Measurements from ENCODE around the gene SMAD6. TPM values are rescaled to one million over a fixed set of nuclear protein-coding genes. Genes with fewer than 3 reads are reported as not detected.
A peak's percentile ranks its signal among the peaks of the same experiment; 100 is the strongest.
"Not testable (repeated sequence)": the region's sequence is repeated elsewhere in the genome, so short reads cannot be mapped to it uniquely, and the experiment has no call there.

SMAD6 gene
- total and polyA plus RNA-seq, 5 donors from 2014 or later: 0.27 TPM; not detected in 4

DNA sequence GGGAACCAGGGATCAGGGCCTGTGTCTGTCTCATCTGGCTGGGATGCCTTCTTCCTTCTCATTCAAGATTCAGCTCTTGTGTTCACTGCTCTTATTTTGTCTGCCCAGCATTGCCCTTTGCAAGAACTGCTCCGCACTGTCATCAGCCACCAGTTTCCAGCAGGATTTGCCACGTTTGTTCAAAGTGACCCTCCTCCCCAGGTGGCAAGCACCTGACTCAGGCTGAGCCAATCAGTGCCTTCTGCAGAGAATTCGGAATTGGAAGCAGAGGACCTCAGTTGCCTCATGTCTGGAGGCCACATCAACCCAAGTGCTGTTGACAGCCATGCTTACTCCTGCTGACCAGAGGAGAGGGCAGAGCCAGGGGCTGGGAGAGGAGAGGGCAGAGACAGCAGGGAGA, 124.5 kb downstream of the SMAD6 start:
- Histone ChIP-seq H3K27me3 (ENCODE audit: control insufficient read depth, insufficient read depth, low read length) (no peaks in the 10 kb centered on the region), H3K27ac (ENCODE audit: insufficient read depth, low read length, poor library complexity, severe bottlenecking) (no peak overlapping the region)

GRCh38 chr15:66827039-66827697, 125.1 kb downstream of the SMAD6 start:
- Histone ChIP-seq H3K27me3 (ENCODE audit: control insufficient read depth, insufficient read depth, low read length) (no peaks in the 10 kb centered on the region), H3K27ac (ENCODE audit: insufficient read depth, low read length, poor library complexity, severe bottlenecking) (no peak overlapping the region), H3K4me3 (ENCODE audit: low read depth, low read length) (no peak overlapping the region), H3K4me1 (ENCODE audit: control insufficient read depth, insufficient read depth, low read length, poor library complexity, severe bottlenecking) (no peaks in the 10 kb centered on the region), H3K36me3 (ENCODE audit: control insufficient read depth, insufficient read depth, low read length) (no peaks in the 10 kb centered on the region), H3K9me3 (ENCODE audit: control insufficient read depth in 2 of 2, low read length in 2 of 2) (no peaks in the 10 kb centered on the region)
- no peaks in the 10 kb centered on the region for H3K27me3 Mint-ChIP-seq
- no peak for ATAC-seq (ENCODE audit: low read depth in 2 of 2)
- no peaks in the 10 kb centered on the region for H3K4me1 Mint-ChIP-seq
- no peak overlapping the region for H3K4me3 Mint-ChIP-seq
- no peak overlapping the region for H3K27ac Mint-ChIP-seq
- H3K36me3 Mint-ChIP-seq: no peaks in the 10 kb centered on the region
- DNase-seq: no peak
- peaks cover 0 to 4% (median 0%) of the 10 kb centered on the region in 7 donors for H3K9me3 Mint-ChIP-seq

More for the DNA sequence above, 124.5 kb downstream of the SMAD6 start:
- no peaks in the 10 kb centered on the region for H3K27me3 Mint-ChIP-seq
- Histone ChIP-seq H3K9me3 (ENCODE audit: control insufficient read depth in 2 of 2, low read length in 2 of 2) (no peaks in the 10 kb centered on the region), H3K4me3 (ENCODE audit: low read depth, low read length) (no peak overlapping the region), H3K4me1 (ENCODE audit: control insufficient read depth, insufficient read depth, low read length, poor library complexity, severe bottlenecking) (no peaks in the 10 kb centered on the region), H3K36me3 (ENCODE audit: control insufficient read depth, insufficient read depth, low read length) (no peaks in the 10 kb centered on the region)
- H3K27ac Mint-ChIP-seq: no peak overlapping the region
- H3K4me1 Mint-ChIP-seq: no peaks in the 10 kb centered on the region
- no peaks in the 10 kb centered on the region for H3K36me3 Mint-ChIP-seq
- no peak for DNase-seq
- peaks cover 0 to 4% (median 0%) of the 10 kb centered on the region in 7 donors for H3K9me3 Mint-ChIP-seq
- no peak for ATAC-seq (ENCODE audit: low read depth in 2 of 2)
- H3K4me3 Mint-ChIP-seq: no peak overlapping the region

DNA sequence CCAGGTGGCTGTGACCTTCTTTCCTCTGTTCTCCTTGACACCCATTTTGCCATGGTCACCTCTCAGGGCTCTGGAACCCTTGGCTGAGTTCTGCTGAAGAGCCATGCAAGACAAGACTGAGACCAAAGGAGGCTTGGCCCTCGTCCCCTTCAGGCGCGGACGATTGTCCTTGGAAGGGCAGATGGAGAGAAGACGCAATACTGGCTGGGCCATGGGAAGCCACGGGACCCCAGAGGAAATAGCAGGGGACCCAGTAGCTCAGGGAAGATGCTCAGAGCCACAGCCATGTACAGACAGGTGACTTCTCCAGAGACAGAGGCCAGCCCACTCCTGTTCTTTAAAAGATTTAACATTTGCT, 125.6 kb downstream of the SMAD6 start:
- no peak overlapping the region for H3K4me3 ChIP-seq (ENCODE audit: low read depth, low read length)

GRCh38 chr15:66828817-66829541, 126.9 kb downstream of the SMAD6 start:
- H3K36me3 Mint-ChIP-seq; H3K4me1 ChIP-seq (ENCODE audit: control insufficient read depth, insufficient read depth, low read length, poor library complexity, severe bottlenecking); H3K36me3 ChIP-seq (ENCODE audit: control insufficient read depth, insufficient read depth, low read length); H3K4me3 ChIP-seq (ENCODE audit: low read depth, low read length); ATAC-seq (ENCODE audit: low read depth in 2 of 2); H3K4me3 Mint-ChIP-seq; DNase-seq; H3K9me3 ChIP-seq (ENCODE audit: control insufficient read depth in 2 of 2, low read length in 2 of 2); H3K9me3 Mint-ChIP-seq; H3K27me3 ChIP-seq (ENCODE audit: control insufficient read depth, insufficient read depth, low read length); H3K27ac ChIP-seq (ENCODE audit: insufficient read depth, low read length, poor library complexity, severe bottlenecking); H3K27ac Mint-ChIP-seq; H3K27me3 Mint-ChIP-seq; H3K4me1 Mint-ChIP-seq: not testable (repeated sequence)

More for the DNA sequence above, 125.6 kb downstream of the SMAD6 start:
- no peak overlapping the region for H3K27ac Mint-ChIP-seq
- H3K4me1 Mint-ChIP-seq: no peaks in the 10 kb centered on the region
- no peak for ATAC-seq (ENCODE audit: low read depth in 2 of 2)
- H3K4me1 ChIP-seq (ENCODE audit: control insufficient read depth, insufficient read depth, low read length, poor library complexity, severe bottlenecking): no peaks in the 10 kb centered on the region
- H3K36me3 Mint-ChIP-seq: no peaks in the 10 kb centered on the region
- H3K36me3 ChIP-seq (ENCODE audit: control insufficient read depth, insufficient read depth, low read length): no peaks in the 10 kb centered on the region
- H3K27ac ChIP-seq (ENCODE audit: insufficient read depth, low read length, poor library complexity, severe bottlenecking): no peak overlapping the region
- H3K9me3 ChIP-seq (ENCODE audit: control insufficient read depth in 2 of 2, low read length in 2 of 2): no peaks in the 10 kb centered on the region
- H3K9me3 Mint-ChIP-seq: peaks cover 0 to 4% (median 0%) of the 10 kb centered on the region in 7 donors
- DNase-seq: no peak
- H3K27me3 Mint-ChIP-seq: peaks cover 4% of the 10 kb centered on the region
- no peak overlapping the region for H3K4me3 Mint-ChIP-seq
- H3K27me3 ChIP-seq (ENCODE audit: control insufficient read depth, insufficient read depth, low read length): no peaks in the 10 kb centered on the region

DNA sequence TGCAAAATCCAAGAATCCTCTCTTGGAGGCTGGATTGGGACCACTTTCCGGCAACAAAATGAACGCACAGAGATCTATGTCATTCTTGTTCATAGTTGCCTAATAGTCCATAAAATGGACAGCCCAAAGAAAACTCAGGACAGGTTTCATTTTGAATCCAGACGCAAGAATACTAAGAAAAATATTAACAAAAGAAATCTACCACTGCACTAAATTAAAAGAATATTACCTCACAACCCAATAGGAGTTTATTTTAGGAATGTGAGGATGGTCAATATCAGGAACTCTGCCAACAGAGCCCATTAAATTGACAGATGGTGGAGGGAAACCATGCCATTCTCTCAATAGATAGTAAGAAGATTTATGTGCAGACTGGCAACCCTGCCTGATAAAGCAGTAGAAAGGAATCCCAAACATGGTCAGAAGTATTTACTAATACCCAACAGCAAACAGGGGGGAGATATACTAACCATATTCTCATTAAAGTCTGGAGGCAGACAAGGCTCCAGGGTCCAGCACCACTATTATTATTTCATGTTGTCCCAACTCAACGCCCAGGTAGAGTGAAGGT, 127.6 kb downstream of the SMAD6 start:
- no peaks in the 10 kb centered on the region for H3K4me1 ChIP-seq (ENCODE audit: control insufficient read depth, insufficient read depth, low read length, poor library complexity, severe bottlenecking)
- no peak overlapping the region for H3K4me3 Mint-ChIP-seq
- peaks cover 0 to 4% (median 0%) of the 10 kb centered on the region in 7 donors for H3K9me3 Mint-ChIP-seq
- H3K27ac ChIP-seq (ENCODE audit: insufficient read depth, low read length, poor library complexity, severe bottlenecking): no peak overlapping the region
- no peaks in the 10 kb centered on the region for H3K9me3 ChIP-seq (ENCODE audit: control insufficient read depth in 2 of 2, low read length in 2 of 2)
- no peaks in the 10 kb centered on the region for H3K36me3 ChIP-seq (ENCODE audit: control insufficient read depth, insufficient read depth, low read length)
- DNase-seq (no peak), ATAC-seq (ENCODE audit: low read depth in 2 of 2) (no peak)
- H3K4me3 ChIP-seq (ENCODE audit: low read depth, low read length): no peak overlapping the region
- H3K36me3 Mint-ChIP-seq: no peaks in the 10 kb centered on the region
- no peak overlapping the region for H3K27ac Mint-ChIP-seq
- no peaks in the 10 kb centered on the region for H3K4me1 Mint-ChIP-seq
- H3K27me3 ChIP-seq (ENCODE audit: control insufficient read depth, insufficient read depth, low read length): no peaks in the 10 kb centered on the region
- peaks cover 7% of the 10 kb centered on the region for H3K27me3 Mint-ChIP-seq

DNA sequence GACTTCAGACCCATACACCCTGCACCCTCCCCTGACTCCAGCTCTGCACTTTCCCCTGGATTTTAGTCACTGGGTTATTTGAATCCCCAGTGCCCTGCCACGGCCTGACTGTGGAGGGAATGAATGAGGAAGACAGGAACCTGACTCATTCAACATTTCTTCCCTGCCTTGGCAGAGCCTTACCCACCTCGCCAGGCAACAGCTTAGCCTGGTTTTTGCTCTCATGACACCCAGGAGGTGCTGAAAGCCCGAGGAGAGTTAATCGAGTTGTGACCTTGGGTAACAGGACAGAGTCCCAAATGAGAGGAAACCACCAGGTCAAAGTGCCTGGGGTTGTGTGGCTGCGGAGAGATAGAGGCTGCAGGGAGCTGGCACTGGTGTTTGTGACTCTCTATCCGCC, 128.3 kb downstream of the SMAD6 start:
- DNase-seq (no peak), ATAC-seq (ENCODE audit: low read depth in 2 of 2) (no peak)
- Histone ChIP-seq H3K9me3 (ENCODE audit: control insufficient read depth in 2 of 2, low read length in 2 of 2) (no peaks in the 10 kb centered on the region), H3K27me3 (ENCODE audit: control insufficient read depth, insufficient read depth, low read length) (no peaks in the 10 kb centered on the region), H3K27ac (ENCODE audit: insufficient read depth, low read length, poor library complexity, severe bottlenecking) (no peak overlapping the region), H3K4me3 (ENCODE audit: low read depth, low read length) (no peak overlapping the region), H3K36me3 (ENCODE audit: control insufficient read depth, insufficient read depth, low read length) (no peaks in the 10 kb centered on the region), H3K4me1 (ENCODE audit: control insufficient read depth, insufficient read depth, low read length, poor library complexity, severe bottlenecking) (no peaks in the 10 kb centered on the region)
- Mint-ChIP-seq H3K9me3 (peaks cover 0 to 4% (median 0%) of the 10 kb centered on the region in 7 donors), H3K4me3 (no peak overlapping the region), H3K36me3 (no peaks in the 10 kb centered on the region), H3K4me1 (no peaks in the 10 kb centered on the region), H3K27me3 (peaks cover 7% of the 10 kb centered on the region), H3K27ac (no peak overlapping the region)

- Histone ChIP-seq H3K4me1 (ENCODE audit: control insufficient read depth, insufficient read depth, low read length, poor library complexity, severe bottlenecking) (no peaks in the 10 kb centered on the region), H3K27me3 (ENCODE audit: control insufficient read depth, insufficient read depth, low read length) (no peaks in the 10 kb centered on the region), H3K9me3 (ENCODE audit: control insufficient read depth in 2 of 2, low read length in 2 of 2) (no peaks in the 10 kb centered on the region), H3K4me3 (ENCODE audit: low read depth, low read length) (no peak overlapping the region), H3K36me3 (ENCODE audit: control insufficient read depth, insufficient read depth, low read length) (no peaks in the 10 kb centered on the region), H3K27ac (ENCODE audit: insufficient read depth, low read length, poor library complexity, severe bottlenecking) (no peak overlapping the region)
- Mint-ChIP-seq H3K4me1 (no peaks in the 10 kb centered on the region), H3K36me3 (no peaks in the 10 kb centered on the region), H3K27ac (peak overlapping the region in 2 of 3 donors; percentile 23 to 95), H3K4me3 (no peak overlapping the region), H3K27me3 (peaks cover 7% of the 10 kb centered on the region), H3K9me3 (peaks cover 0 to 4% (median 0%) of the 10 kb centered on the region in 7 donors)
- no peak for DNase-seq
- no peak for ATAC-seq (ENCODE audit: low read depth in 2 of 2)
Measured at GRCh38 chr15:66830823-66831222, 128.8 kb downstream of the SMAD6 start.

All from CD4-positive, CD25-positive, alpha-beta regulatory T cell (primary cell).